ENCODE results near the gene ZNF174.

The ZNF174 gene

DNA sequence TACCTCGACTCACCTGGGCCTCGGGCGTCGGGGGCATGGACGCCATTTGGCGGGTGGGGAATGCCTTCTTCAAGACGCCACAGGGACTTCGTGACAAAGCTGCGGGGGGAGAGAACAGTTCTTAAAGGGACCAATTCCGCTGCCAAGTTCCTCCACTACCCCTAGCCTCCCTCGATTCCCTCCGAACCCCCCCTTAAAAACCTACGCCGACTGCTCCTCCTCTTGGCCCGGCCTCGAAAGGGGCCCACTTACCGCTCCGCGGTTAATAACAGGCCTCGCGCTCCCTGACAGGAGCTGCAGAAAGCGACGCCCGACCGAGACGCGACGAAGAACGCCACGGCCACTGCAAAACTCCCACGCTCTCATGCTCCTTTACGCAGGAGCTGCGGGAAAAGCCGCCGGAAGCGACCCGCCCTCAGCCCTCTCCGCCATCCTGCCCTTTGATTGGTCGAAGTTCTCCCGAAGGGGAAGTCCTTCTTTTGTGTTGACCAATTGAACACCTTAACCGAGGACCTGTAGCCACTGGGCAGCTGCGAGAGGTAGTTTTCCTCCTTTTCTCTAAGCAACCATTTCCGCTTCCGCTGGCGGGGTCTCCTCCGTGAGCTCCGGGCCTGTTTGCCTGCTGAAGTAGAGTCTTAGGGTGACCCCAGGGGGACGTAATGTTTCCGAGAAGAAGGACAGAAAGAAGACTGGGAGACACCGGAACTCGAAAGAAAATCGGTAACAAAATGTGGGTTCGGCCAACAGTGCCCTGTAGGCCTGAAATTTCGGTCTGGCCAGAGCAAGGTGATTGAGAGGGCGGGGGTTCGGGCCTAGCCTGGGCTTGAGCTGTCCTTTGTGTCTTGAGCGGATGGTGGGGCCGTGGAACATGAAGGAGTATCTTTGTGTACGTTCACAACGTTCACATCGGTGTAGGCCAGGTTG, 42.4 kb downstream of the ZNF174 start, which contains the start of the genes NAA60 and ZNF597:
Gene NAA60 (plus strand): TSS at position 573 of the 924 bp plus-strand sequence. CDS start 32,548 bp downstream, outside the sequence.
Gene ZNF597 (minus strand): TSS at position 397 of the 924 bp plus-strand sequence. CDS start 351 bp downstream, at position 46.
- FAIRE-seq = no peak
- peak; percentile 60 for DNase-seq (ENCODE audit: insufficient read length, low spot score)
- TF ChIP-seq, protein P1, sequence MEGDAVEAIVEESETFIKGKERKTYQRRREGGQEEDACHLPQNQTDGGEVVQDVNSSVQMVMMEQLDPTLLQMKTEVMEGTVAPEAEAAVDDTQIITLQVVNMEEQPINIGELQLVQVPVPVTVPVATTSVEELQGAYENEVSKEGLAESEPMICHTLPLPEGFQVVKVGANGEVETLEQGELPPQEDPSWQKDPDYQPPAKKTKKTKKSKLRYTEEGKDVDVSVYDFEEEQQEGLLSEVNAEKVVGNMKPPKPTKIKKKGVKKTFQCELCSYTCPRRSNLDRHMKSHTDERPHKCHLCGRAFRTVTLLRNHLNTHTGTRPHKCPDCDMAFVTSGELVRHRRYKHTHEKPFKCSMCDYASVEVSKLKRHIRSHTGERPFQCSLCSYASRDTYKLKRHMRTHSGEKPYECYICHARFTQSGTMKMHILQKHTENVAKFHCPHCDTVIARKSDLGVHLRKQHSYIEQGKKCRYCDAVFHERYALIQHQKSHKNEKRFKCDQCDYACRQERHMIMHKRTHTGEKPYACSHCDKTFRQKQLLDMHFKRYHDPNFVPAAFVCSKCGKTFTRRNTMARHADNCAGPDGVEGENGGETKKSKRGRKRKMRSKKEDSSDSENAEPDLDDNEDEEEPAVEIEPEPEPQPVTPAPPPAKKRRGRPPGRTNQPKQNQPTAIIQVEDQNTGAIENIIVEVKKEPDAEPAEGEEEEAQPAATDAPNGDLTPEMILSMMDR (IDR thresholded peaks at IDR 0.05; ENCODE audit: insufficient read depth, missing control alignments) = no peak

DNA sequence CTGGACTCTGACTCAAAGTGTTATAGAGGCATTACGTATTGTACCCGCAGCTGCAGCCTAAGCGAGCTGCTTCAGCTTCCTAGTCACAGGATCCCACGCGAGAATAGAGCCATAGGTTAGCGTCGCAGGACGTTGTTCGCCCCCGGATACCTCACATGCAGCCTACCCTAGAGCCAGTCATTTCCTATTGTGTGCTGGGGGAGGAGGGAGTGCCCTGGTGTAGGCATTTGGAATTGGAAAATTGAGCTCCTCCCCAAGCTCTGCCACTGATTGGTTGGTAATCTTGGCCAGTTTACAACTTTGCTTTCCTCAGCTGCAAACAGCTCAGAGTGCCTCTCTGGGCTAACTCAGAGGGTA, 43.0 kb downstream of the ZNF174 start:
- TF ChIP-seq, protein P1 (IDR thresholded peaks at IDR 0.05; ENCODE audit: insufficient read depth, missing control alignments) = no peak
- FAIRE-seq (no peak), DNase-seq (ENCODE audit: insufficient read length, low spot score) (no peak)

DNA sequence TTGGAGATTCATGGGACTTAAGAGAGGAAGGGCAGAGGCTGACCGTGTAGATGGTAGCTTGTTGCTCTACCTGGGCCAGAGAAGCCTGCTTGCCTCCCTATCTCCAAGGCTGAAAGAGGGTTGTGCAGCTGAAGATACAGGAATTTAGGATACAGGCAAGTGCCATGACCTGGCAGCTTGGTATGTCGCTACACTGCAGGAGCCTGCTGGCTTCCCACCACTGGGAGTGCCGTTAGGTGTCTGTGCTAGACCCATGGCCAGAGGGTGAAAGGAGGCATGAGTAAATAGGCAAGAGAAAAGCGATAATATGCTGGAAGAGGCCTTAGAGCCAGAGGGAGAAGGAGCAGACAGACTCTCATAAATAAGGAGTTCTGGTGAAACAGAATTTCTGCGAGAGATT, 53.1 kb downstream of the ZNF174 start:
- no peak for FAIRE-seq
- DNase-seq (ENCODE audit: insufficient read length, low spot score) = no peak
- TF ChIP-seq, protein P1 (IDR thresholded peaks at IDR 0.05; ENCODE audit: insufficient read depth, missing control alignments) = no peak

DNA sequence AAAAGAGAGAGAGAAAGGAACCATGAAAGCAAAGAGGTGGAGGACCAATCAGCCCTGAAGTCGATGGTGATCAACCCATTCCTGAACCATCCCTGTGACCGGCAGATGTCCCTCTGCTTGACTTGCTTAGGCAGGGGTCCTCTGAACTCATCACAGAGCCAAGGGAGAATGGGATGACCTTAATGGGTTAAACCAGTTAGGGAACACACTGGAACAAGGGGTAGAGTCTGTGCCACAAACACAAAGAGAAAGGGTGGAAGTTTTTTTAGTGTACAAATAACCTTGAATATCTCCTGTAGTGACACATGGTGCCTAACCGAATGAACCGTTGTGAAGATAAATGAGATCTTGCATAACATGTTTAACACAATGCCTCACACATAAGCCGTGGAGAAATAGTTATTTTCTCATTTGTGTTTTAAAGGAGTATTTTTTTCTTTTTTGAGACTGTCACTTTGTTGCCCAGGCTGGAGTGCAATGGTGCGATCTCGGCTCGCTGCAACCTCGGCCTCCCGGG, 53.7 kb downstream of the ZNF174 start:
- TF ChIP-seq, protein P1 (IDR thresholded peaks at IDR 0.05; ENCODE audit: insufficient read depth, missing control alignments) = no peak
- DNase-seq (ENCODE audit: insufficient read length, low spot score) = no peak
- FAIRE-seq = no peak

DNA sequence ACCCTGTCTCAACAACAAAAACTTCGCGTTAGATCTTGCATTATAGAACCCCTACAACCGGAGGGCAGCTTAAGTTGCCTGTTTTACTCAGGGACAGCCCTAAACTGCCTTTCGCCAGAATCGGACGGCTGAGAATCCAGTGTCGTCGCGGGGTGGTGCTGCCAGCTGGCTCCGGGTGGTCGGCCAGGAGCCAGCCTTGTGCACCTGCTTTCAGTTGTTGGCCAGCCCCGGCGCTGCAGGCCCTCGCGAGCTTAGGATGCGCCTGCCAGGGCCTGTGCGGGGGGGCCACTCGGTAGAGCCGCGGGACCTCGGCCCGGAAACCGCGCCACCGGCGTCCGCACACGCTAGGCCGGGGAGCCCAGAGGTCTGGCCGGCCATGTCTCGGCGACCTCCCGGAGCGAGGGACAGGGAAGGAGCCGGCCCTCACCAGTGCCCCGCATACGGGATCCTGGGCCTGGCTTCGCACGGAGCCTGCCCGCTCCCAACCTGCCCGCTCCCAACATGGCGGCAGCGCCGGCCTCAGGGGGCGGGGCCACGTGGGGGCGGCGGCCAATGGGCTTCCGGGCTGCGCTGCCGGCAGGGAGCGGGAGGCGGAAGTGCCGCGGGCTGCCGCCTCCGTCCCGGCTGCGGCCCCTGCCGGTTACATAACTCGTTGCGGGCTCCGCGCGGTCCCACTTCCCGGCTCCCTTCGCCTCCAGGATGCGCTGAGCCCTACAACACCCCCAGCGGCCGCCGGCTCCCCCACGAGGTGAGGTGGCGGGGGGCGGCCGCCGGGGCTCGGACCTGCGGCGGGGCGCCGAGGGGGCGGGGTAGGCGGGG, 56.6 kb downstream of the ZNF174 start:
- no peak for FAIRE-seq
- TF ChIP-seq, protein P1 (IDR thresholded peaks at IDR 0.05; ENCODE audit: insufficient read depth, missing control alignments) = peak; percentile 38

DNA sequence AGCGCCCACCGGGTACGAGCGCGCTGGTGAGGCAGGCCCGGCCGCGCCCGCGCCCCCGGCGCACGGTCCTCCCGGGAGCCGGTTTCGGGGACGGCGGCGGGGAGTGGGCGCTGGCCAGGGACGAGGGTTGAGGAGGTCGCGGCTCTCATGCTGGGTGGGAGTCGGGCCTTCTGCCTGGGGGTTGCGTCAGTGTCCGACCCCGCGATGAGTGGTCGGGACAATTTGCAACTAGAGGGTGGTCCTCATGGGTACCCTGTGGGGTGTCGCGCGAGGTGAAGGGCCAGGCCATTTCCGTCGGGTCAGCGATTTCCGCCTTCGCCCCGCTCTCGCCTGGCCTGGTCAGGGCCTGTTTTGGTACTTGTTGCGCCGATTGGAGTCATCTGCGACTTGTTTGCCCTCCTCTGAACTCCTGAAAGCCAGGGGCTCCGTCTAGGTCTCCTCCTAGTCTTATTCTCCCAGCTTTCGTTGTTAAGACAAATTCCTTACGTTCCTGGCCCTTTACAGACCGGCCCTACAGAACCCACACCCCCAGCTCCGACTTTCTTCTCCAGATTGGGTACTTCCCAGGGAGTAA, 57.4 kb downstream of the ZNF174 start:
- FAIRE-seq = no peak
- TF ChIP-seq, protein P1 (IDR thresholded peaks at IDR 0.05; ENCODE audit: insufficient read depth, missing control alignments) = no peak
- DNase-seq (ENCODE audit: insufficient read length, low spot score) = no peak

More for the DNA sequence above, 56.6 kb downstream of the ZNF174 start:
- DNase-seq (ENCODE audit: insufficient read length, low spot score) = peak; percentile 97

All from D721Med (cell line).